Ascending aorta (tissue), 2 donors: ENCODE measurements around the gene SLC2A4RG. TPM values are rescaled to one million over a fixed set of nuclear protein-coding genes. Genes with fewer than 3 reads are reported as not detected.
A peak's percentile ranks its signal among the peaks of the same experiment; 100 is the strongest.

ENCODE experiments used
- DNase-seq, 2 donors: peaks; one replicate each; pipeline ENCODE4 v3.0.0-alpha.2; 2019; ENCODE audit warnings: low spot score in 2 of 2
- H3K27ac ChIP-seq, 2 donors: fragments of 200-600 bp; sonication (generic); one replicate each; pipeline ENCODE4 v1.5.1; 2016 to 2017; ENCODE audit warnings: mild to moderate bottlenecking in 1 of 2
- H3K27me3 ChIP-seq: fragments of 200-600 bp; sonication (generic); one replicate; pipeline ENCODE4 v1.5.1; 2017
- H3K36me3 ChIP-seq, 2 donors: fragments of 200-600 bp; sonication (generic); one replicate each; pipeline ENCODE4 v1.5.1; 2016
- H3K4me1 ChIP-seq, 2 donors: fragments of 200-600 bp; sonication (generic); one replicate each; pipeline ENCODE4 v1.5.1; 2016 to 2017; ENCODE audit warnings: mild to moderate bottlenecking in 1 of 2
- H3K4me3 ChIP-seq, 2 donors: fragments of 200-600 bp; sonication (generic); one replicate each; pipeline ENCODE4 v1.5.1; 2016 to 2017; ENCODE audit warnings: mild to moderate bottlenecking in 1 of 2
- H3K9me3 ChIP-seq, 2 donors: fragments of 200-600 bp; sonication (generic); one replicate each; pipeline ENCODE4 v1.5.1; 2016
- intact Hi-C: fragments of 100-400 bp; cut with DNase I; formaldehyde crosslinking; loops from one replicate; pipeline ENCODE4 v1.15.1; 2023
- total RNA-seq: library from RNA; depleted of rRNA; stranded (reverse); fragments of >200 nt; gene quantifications from one replicate; pipeline ENCODE4 v1.1.0, GENCODE V29; 2016
- TF ChIP-seq, protein P1 (sequence below), 3 experiments: fragments of 200-600 bp in 2 of 3; fragments of 450-650 bp in 1 of 3; sonication (generic) in 2 of 3; IDR thresholded peaks; one replicate each; pipeline ENCODE4 v1.5.1; 2016 to 2019; ENCODE audit warnings: antibody characterized with exemption in 3 of 3, mild to moderate bottlenecking in 1 of 3, moderate library complexity in 1 of 3

The SLC2A4RG gene
- total RNA-seq, 1 donor from 2014 or later: 114 TPM

DNA sequence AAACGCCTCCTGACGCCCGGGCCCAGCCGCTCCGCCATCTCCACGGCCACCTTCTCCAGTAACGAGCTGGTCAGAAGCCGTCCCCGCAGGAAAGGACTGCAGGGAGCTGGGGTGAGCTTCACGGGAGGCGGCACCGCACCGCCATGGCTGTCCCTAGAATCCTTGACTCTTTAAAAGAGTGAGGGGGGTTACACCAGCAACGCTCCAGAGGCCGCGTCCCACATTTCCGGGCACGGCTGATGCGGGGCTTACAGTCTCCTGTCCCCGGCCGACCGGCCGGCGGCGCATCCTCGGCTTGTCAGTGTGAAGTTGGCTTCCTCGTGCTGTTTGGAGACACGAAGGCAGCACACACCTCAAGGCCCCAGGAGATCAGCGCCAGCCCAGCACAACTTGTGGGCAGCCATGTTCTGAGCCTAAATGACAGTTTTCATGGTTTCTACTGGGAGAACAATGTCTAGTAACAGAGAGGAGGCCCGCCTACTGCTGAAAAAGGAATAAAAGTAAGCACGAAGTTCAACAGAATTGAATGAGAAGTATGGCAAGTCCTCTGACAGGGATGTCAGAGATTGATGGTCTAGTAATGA lies 30.4 kb downstream of the SLC2A4RG start:
- TF ChIP-seq, protein P1, sequence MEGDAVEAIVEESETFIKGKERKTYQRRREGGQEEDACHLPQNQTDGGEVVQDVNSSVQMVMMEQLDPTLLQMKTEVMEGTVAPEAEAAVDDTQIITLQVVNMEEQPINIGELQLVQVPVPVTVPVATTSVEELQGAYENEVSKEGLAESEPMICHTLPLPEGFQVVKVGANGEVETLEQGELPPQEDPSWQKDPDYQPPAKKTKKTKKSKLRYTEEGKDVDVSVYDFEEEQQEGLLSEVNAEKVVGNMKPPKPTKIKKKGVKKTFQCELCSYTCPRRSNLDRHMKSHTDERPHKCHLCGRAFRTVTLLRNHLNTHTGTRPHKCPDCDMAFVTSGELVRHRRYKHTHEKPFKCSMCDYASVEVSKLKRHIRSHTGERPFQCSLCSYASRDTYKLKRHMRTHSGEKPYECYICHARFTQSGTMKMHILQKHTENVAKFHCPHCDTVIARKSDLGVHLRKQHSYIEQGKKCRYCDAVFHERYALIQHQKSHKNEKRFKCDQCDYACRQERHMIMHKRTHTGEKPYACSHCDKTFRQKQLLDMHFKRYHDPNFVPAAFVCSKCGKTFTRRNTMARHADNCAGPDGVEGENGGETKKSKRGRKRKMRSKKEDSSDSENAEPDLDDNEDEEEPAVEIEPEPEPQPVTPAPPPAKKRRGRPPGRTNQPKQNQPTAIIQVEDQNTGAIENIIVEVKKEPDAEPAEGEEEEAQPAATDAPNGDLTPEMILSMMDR (IDR thresholded peaks at IDR 0.05): no peak
- no peak for DNase-seq
- intact Hi-C loops: no loop called here
- Histone ChIP-seq H3K9me3 (no peaks in the 10 kb centered on the region), H3K27me3 (no peaks in the 10 kb centered on the region), H3K4me3 (no peak overlapping the region), H3K36me3 (peaks cover 7 to 20% of the 10 kb centered on the region in 2 donors), H3K27ac (no peak overlapping the region), H3K4me1 (no peaks in the 10 kb centered on the region)

DNA sequence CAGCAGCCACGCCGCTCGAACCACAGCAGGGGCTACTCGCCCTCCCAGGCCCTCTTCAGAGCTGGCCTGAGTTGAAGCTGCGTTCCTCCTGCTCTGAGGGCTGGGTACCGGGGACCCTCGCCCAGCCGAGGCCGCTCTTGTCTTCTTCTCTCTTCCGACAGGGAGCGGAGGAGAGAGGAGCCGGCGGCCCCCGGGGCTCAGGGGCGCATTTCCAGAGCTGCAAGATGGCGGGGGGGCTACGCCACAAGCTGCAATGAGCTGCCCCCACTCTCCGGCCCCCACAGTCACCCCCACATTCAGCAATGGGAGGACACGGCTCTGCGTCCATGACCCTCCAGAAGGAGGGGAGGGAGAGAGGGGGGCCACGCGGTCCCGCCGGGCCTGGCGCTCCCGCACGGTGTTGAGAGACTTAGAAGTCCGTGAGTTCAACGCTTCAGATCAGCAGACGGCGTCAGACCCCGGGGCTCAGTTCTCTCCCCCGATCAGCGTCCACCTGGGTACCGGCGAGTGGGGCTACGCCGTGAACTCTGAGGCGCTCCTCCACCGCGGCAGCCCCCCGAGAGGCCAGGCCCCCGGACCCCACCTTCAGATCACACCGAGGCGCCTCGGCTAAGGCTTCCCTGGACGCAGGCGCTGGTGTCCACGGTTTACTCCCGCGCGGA lies 31.6 kb downstream of the SLC2A4RG start:
- Histone ChIP-seq H3K4me1 (no peaks in the 10 kb centered on the region), H3K27ac (no peak overlapping the region), H3K4me3 (no peak overlapping the region), H3K27me3 (no peaks in the 10 kb centered on the region), H3K36me3 (peaks cover 7 to 18% of the 10 kb centered on the region in 2 donors), H3K9me3 (no peaks in the 10 kb centered on the region)
- TF ChIP-seq, protein P1 (IDR thresholded peaks at IDR 0.05): no peak
- DNase-seq: no peak
- intact Hi-C loops: no loop called here

DNA sequence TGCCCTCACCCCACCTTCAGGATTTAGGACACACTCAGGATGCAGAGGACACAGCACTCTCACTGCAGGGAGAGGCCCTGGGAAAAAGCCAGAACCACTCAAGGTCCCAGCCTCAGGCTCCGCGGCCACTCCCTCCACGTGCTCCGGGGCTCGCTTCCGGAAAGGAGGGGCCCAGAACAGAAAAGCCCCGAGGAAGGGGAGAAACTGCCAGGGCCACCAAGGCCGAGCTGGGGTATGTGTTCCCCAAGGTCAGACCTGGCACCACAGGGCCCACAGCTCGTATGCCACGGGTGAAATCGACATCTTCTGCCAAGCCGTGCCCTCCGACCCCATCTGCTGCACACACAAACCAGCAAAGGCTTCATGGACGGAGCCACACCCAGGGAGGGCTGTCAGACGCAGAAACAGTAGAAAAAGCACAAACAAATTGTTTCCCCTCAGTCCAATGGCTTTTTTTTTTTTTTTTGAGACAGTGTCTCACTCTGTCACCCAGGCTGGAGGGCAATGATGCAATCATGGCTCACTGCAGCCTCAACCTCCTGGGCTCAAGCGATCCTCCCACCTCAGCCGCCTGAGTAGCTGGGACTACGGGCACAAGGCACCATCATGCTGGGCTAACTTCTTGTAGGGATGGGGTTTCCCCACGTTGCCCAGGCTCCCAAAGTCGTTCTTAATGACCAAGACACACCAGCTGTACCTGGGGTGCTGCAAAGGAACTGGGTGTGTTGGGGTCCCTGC lies 33.4 kb downstream of the SLC2A4RG start:
- no peak overlapping the region for H3K27ac ChIP-seq
- no peaks in the 10 kb centered on the region for H3K9me3 ChIP-seq
- DNase-seq: no peak
- no peak overlapping the region for H3K4me3 ChIP-seq
- intact Hi-C loops: no loop called here
- no peaks in the 10 kb centered on the region for H3K27me3 ChIP-seq
- no peaks in the 10 kb centered on the region for H3K4me1 ChIP-seq
- peaks cover 0 to 7% of the 10 kb centered on the region in 2 donors for H3K36me3 ChIP-seq
- TF ChIP-seq, protein P1 (IDR thresholded peaks at IDR 0.05): no peak

DNA sequence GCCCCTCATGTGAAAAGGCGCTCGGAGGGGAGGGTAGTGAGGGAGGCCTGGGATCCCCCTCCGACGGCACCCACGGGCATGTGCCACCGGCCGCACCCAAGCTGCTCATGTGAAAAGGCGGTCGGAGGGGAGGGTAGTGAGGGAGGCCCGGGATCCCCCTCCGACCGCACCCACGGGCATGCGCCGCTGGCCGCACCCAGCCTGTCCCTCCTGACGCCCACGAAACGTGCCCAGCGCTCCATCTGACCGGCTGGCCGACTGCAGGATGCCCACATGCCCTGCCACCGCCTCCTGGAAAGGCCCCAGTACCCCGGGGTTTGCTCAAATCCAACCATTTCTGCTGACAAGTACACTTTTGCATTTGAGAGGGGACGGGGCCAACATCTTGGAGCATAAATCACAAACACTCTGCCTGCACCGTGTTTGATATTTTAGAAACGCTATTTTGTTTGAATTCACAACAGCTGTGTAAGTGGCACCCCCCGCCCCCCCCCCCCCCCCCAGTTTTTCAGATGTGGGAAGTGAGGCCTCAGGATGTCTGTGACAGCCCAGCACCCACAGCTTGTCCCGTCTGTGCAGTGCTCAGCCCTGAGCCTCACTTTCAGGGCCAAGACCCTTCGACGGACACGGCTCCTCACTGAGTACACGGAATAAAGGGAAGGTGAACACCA lies 34.1 kb downstream of the SLC2A4RG start:
- H3K36me3 ChIP-seq: peaks cover 0 to 7% of the 10 kb centered on the region in 2 donors
- TF ChIP-seq, protein P1 (IDR thresholded peaks at IDR 0.05): no peak
- H3K27me3 ChIP-seq: no peaks in the 10 kb centered on the region
- intact Hi-C loops: no loop called here
- H3K27ac ChIP-seq: no peak overlapping the region
- H3K9me3 ChIP-seq: no peaks in the 10 kb centered on the region
- no peak overlapping the region for H3K4me3 ChIP-seq
- DNase-seq: no peak
- no peaks in the 10 kb centered on the region for H3K4me1 ChIP-seq

DNA sequence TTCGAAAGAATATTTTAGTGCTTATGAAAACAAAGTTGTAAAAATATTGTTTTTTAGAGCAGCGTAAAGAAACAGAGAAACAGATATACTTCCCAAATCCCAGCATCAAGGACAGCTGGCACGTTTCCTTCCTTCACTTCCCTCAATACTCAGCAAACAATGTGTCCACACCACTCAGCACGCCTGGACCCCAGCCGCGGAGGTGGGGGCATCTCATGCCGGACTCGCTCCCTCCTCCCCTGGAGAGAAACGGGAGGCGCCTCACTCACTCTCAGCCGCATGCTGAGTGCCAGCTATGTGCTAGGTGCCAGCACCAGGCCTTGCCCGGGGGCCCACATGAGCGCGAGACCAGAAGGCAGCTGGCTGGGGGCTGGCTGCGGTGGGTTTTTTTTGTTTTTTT lies 34.7 kb downstream of the SLC2A4RG start:
- no peaks in the 10 kb centered on the region for H3K4me1 ChIP-seq
- no peak overlapping the region for H3K27ac ChIP-seq
- intact Hi-C loops: no loop called here
- H3K4me3 ChIP-seq: peak overlapping the region in 1 of 2 donors; percentile 56
- no peak for DNase-seq
- peaks cover 0 to 2% of the 10 kb centered on the region in 2 donors for H3K36me3 ChIP-seq
- H3K27me3 ChIP-seq: no peaks in the 10 kb centered on the region
- H3K9me3 ChIP-seq: no peaks in the 10 kb centered on the region
- TF ChIP-seq, protein P1 (IDR thresholded peaks at IDR 0.05): no peak
